ENCODE results near the gene FARS2. TPM values are rescaled to one million over a fixed set of nuclear protein-coding genes. Genes with fewer than 3 reads are reported as not detected.
A peak's percentile ranks its signal among the peaks of the same experiment; 100 is the strongest.

The FARS2 gene
- total and polyA plus RNA-seq, 9 of the 15 experiments (the other 6 are each of a cell fraction or from before 2014, with no cell fraction given) = 16.5 to 62.2 (median 27.0) TPM

DNA sequence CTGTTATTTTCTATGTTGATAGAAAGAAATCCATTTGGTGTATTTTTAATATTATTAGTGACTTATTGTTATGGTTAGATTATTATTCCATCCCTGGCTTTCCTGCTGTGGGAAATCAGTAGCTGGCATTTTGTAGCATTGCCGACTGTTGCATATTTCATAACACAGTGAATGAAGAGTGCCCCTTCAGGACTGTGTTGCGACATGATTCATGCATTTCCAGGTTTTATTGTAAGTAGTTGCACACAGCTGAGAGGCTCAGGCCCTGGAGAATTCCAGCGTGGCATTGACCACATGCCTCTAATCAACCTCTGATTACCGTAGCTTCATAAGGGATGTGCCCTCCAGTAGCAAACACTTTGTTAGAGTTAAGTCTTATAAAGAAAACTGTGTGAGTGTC is 263.9 kb downstream of the FARS2 start:
- 68% methylated on average over 4 of the region's 4 CpGs for WGBS (ENCODE audit: insufficient coverage, low coverage, missing lambda C conversion rate)
- CTCF ChIA-PET (ENCODE audit: low intra/inter-chr PET ratio) = no interaction called here
- Histone ChIP-seq H3K79me2 (ENCODE audit: control insufficient read depth, insufficient read depth, low read length) (no peaks in the 10 kb centered on the region), H3K9ac (ENCODE audit: insufficient read depth in 1 of 2, low read depth in 2 of 2, low read length in 2 of 2) (no peak overlapping the region), H4K20me1 (replicated peaks; ENCODE audit: control insufficient read depth, insufficient read depth, low read length) (no peaks in the 10 kb centered on the region), H3K27me3 (ENCODE audit: control insufficient read depth in 2 of 2, insufficient read depth in 2 of 2, low read length in 2 of 2) (no peaks in the 10 kb centered on the region), H3K9me1 (ENCODE audit: control insufficient read depth, insufficient read depth, low read length) (no peaks in the 10 kb centered on the region), H3K4me3 (no peak overlapping the region), H2AFZ (ENCODE audit: low read depth, low read length) (no peak overlapping the region), H3K9me3 (replicated peaks; ENCODE audit: control insufficient read depth, insufficient read depth, low read depth, low read length) (no peaks in the 10 kb centered on the region), H3K27ac (ENCODE audit: extremely low read depth, low read depth, low read length) (no peak overlapping the region), H3K36me3 (ENCODE audit: control insufficient read depth, insufficient read depth, low read length) (no peaks in the 10 kb centered on the region), H3K4me2 (ENCODE audit: insufficient read depth, low read length) (no peak overlapping the region), H3K4me1 (replicated peaks in 1 of 2; ENCODE audit: control insufficient read depth in 2 of 2, insufficient read depth in 2 of 2, low read length in 2 of 2) (no peaks in the 10 kb centered on the region; a peak in 1 of 5 replicates)
- ATAC-seq = no peak
- DNase-seq (ENCODE audit: extremely low read depth in 1 of 4, low spot score in 3 of 4) = no peak
- in situ Hi-C loops (cut with MboI) (no loop called here), intact Hi-C loops (cut with micrococcal nuclease) (no loop called here)
- POLR2A ChIA-PET = interaction anchor here (1.9 kb wide), 1 partner anchor 12 kb away, joined by 6 read pairs; no protein-coding TSS in a partner anchor
- TF ChIP-seq BMI1 (IDR thresholded peaks at IDR 0.05; ENCODE audit: low read length) = no peak
- peak; percentile 65 for TF ChIP-seq CEBPB (tag; IDR thresholded peaks at IDR 0.05)
- BruUV-seq (replicated peaks) = no TSS peak
- no peak for FAIRE-seq

DNA sequence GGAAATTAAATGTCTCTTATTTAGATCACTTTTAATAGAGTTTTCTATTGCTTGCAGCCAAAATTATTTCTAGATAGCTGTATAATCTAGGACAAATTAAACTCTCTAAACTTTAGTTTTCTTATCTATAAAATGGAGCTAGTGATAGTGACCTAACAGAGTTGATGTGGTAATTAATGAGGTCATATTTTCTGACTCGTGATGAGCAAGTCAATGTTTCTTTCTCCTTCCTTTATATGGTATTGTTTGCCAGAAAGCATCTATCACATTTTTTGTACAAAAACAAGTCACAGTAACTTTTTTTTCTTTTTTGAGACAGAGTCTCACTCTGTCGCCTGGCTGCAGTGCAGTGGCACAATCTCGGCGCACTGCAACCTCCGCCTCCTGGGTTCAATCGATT is 267.7 kb downstream of the FARS2 start:
- FAIRE-seq (no peak), ATAC-seq (no peak), DNase-seq (ENCODE audit: extremely low read depth in 1 of 4, low spot score in 3 of 4) (no peak)
- no TSS peak for BruUV-seq (replicated peaks)
- no peak overlapping the region for H3K4me2 ChIP-seq (ENCODE audit: insufficient read depth, low read length)
- 72% methylated on average over 6 of the region's 6 CpGs for WGBS (ENCODE audit: insufficient coverage, low coverage, missing lambda C conversion rate)
- no peaks in the 10 kb centered on the region for H4K20me1 ChIP-seq (replicated peaks; ENCODE audit: control insufficient read depth, insufficient read depth, low read length)
- H3K27me3 ChIP-seq (ENCODE audit: control insufficient read depth in 2 of 2, insufficient read depth in 2 of 2, low read length in 2 of 2) = no peaks in the 10 kb centered on the region
- no peak overlapping the region for H3K4me3 ChIP-seq
- POLR2A ChIA-PET = interaction anchor here (1.4 kb wide), 1 partner anchor 10 kb away, joined by 3 read pairs; no protein-coding TSS in a partner anchor
- no peaks in the 10 kb centered on the region for H3K9me3 ChIP-seq (replicated peaks; ENCODE audit: control insufficient read depth, insufficient read depth, low read depth, low read length)
- no peaks in the 10 kb centered on the region for H3K36me3 ChIP-seq (ENCODE audit: control insufficient read depth, insufficient read depth, low read length)
- H3K79me2 ChIP-seq (ENCODE audit: control insufficient read depth, insufficient read depth, low read length) = no peaks in the 10 kb centered on the region
- H3K4me1 ChIP-seq (replicated peaks in 1 of 2; ENCODE audit: control insufficient read depth in 2 of 2, insufficient read depth in 2 of 2, low read length in 2 of 2) = no peaks in the 10 kb centered on the region
- no peak overlapping the region for H3K27ac ChIP-seq (ENCODE audit: extremely low read depth, low read depth, low read length)
- intact Hi-C loops (cut with micrococcal nuclease) = no loop called here
- no peaks in the 10 kb centered on the region for H3K9me1 ChIP-seq (ENCODE audit: control insufficient read depth, insufficient read depth, low read length)
- TF ChIP-seq MXI1 (IDR thresholded peaks at IDR 0.05; ENCODE audit: low read depth, low read length) (no peak), ZNF589 (CRISPR knock-in tag; IDR thresholded peaks at IDR 0.05; ENCODE audit: low read depth) (no peak), ATF4 (CRISPR knock-in tag; IDR thresholded peaks at IDR 0.05) (no peak), HNRNPLL (IDR thresholded peaks at IDR 0.05; ENCODE audit: low read depth, low read length, poor library complexity, severe bottlenecking) (no peak)
- CTCF ChIA-PET (ENCODE audit: low intra/inter-chr PET ratio) = no interaction called here
- H3K9ac ChIP-seq (ENCODE audit: insufficient read depth in 1 of 2, low read depth in 2 of 2, low read length in 2 of 2) = no peak overlapping the region
- H2AFZ ChIP-seq (ENCODE audit: low read depth, low read length) = no peak overlapping the region
- in situ Hi-C loops (cut with MboI) = no loop called here
